ENCODE measurements around the gene LDHAL6B.
"Not testable (repeated sequence)": the region's sequence is repeated elsewhere in the genome, so short reads cannot be mapped to it uniquely, and the experiment has no call there.

The LDHAL6B gene

GRCh38 chr15:59206623-59207183 is at the start of gene LDHAL6B:
Gene LDHAL6B (plus strand): TSS chr15:59206843. CDS start chr15:59206941, 98 bp downstream.
- in situ Hi-C loops (cut with HindIII; ENCODE audit: low sequenced_read_pairs): no loop called here

GRCh38 chr15:59157396-59157795 is 49.2 kb upstream of the LDHAL6B start:
- in situ Hi-C loops (cut with HindIII; ENCODE audit: low sequenced_read_pairs): no loop called here

- in situ Hi-C loops (cut with HindIII; ENCODE audit: low sequenced_read_pairs): no loop called here
These were observed 48.6 kb upstream of the LDHAL6B start for GRCh38 chr15:59157840-59158700.

- in situ Hi-C loops (cut with HindIII; ENCODE audit: low sequenced_read_pairs): no loop called here
These were observed 48.0 kb upstream of the LDHAL6B start for GRCh38 chr15:59158701-59159034.

- in situ Hi-C loops (cut with HindIII; ENCODE audit: low sequenced_read_pairs): no loop called here
These were observed 47.4 kb upstream of the LDHAL6B start for GRCh38 chr15:59159210-59159609.

GRCh38 chr15:59160880-59161593 is 45.6 kb upstream of the LDHAL6B start:
- in situ Hi-C loops (cut with HindIII; ENCODE audit: low sequenced_read_pairs): no loop called here

- in situ Hi-C loops (cut with HindIII; ENCODE audit: low sequenced_read_pairs): not testable (repeated sequence)
These were observed 44.6 kb upstream of the LDHAL6B start for GRCh38 chr15:59162080-59162479.

- in situ Hi-C loops (cut with HindIII; ENCODE audit: low sequenced_read_pairs): no loop called here
These were observed 40.9 kb upstream of the LDHAL6B start for GRCh38 chr15:59165726-59166125.

- in situ Hi-C loops (cut with HindIII; ENCODE audit: low sequenced_read_pairs): no loop called here
These were observed 40.5 kb upstream of the LDHAL6B start for GRCh38 chr15:59166166-59166565.

- in situ Hi-C loops (cut with HindIII; ENCODE audit: low sequenced_read_pairs): no loop called here
These were observed 39.9 kb upstream of the LDHAL6B start for GRCh38 chr15:59166601-59167265.

- in situ Hi-C loops (cut with HindIII; ENCODE audit: low sequenced_read_pairs): no loop called here
These were observed 38.1 kb upstream of the LDHAL6B start for GRCh38 chr15:59168536-59168935.

- in situ Hi-C loops (cut with HindIII; ENCODE audit: low sequenced_read_pairs): no loop called here
These were observed 37.4 kb upstream of the LDHAL6B start for GRCh38 chr15:59169251-59169708.

GRCh38 chr15:59170295-59171066 is 36.2 kb upstream of the LDHAL6B start:
- in situ Hi-C loops (cut with HindIII; ENCODE audit: low sequenced_read_pairs): no loop called here

GRCh38 chr15:59171067-59171397 is 35.6 kb upstream of the LDHAL6B start:
- in situ Hi-C loops (cut with HindIII; ENCODE audit: low sequenced_read_pairs): no loop called here

GRCh38 chr15:59172289-59172901 is 34.2 kb upstream of the LDHAL6B start:
- in situ Hi-C loops (cut with HindIII; ENCODE audit: low sequenced_read_pairs): no loop called here

GRCh38 chr15:59173194-59173593 is 33.4 kb upstream of the LDHAL6B start:
- in situ Hi-C loops (cut with HindIII; ENCODE audit: low sequenced_read_pairs): no loop called here

- in situ Hi-C loops (cut with HindIII; ENCODE audit: low sequenced_read_pairs): no loop called here
These were observed 32.4 kb upstream of the LDHAL6B start for GRCh38 chr15:59174151-59174834.

GRCh38 chr15:59174835-59175831 is 31.5 kb upstream of the LDHAL6B start:
- in situ Hi-C loops (cut with HindIII; ENCODE audit: low sequenced_read_pairs): no loop called here
